Measurements from ENCODE around the gene BACE1-AS. TPM values are rescaled to one million over a fixed set of nuclear protein-coding genes. Genes with fewer than 3 reads are reported as not detected.
A peak's percentile ranks its signal among the peaks of the same experiment; 100 is the strongest.

The BACE1-AS gene
- total RNA-seq, 3 donors from 2014 or later: 5.9 to 8.9 (median 6.6) TPM

DNA sequence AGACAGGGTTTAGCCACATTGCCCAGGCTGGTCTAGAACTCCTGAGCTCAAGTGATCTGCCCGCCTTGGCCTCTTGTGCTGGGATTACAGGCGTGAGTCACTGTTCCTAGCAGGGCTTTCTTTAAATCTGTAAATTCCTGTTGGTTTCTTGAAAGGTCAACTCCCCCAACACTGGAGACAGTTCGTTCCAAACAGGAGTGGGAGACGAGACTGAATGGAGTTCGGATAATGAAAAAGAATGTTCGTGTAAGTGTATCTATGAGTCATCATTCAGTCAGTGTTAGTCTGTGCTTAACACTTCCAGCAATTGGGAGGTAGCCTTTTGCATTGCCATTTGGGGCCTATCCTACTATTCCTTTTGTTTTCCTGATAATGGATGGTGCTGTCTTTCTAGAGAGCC is 10.0 kb upstream of the BACE1-AS start:
- Histone ChIP-seq H3K4me3 (no peak overlapping the region), H3K9me3 (no peaks in the 10 kb centered on the region), H3K27ac (peak overlapping the region in 1 of 2 donors; percentile 3), H3K36me3 (no peaks in the 10 kb centered on the region), H3K27me3 (no peaks in the 10 kb centered on the region), H3K4me1 (no peaks in the 10 kb centered on the region)
- DNase-seq (ENCODE audit: low spot score in 2 of 2): no peak
- intact Hi-C loops (cut with DNase I; ENCODE audit: low total_unique reads): no loop called here
- TF ChIP-seq POLR2AphosphoS5 (IDR thresholded peaks at IDR 0.05) (no peak), POLR2A (IDR thresholded peaks at IDR 0.05) (no peak)
- TF ChIP-seq, protein P1, sequence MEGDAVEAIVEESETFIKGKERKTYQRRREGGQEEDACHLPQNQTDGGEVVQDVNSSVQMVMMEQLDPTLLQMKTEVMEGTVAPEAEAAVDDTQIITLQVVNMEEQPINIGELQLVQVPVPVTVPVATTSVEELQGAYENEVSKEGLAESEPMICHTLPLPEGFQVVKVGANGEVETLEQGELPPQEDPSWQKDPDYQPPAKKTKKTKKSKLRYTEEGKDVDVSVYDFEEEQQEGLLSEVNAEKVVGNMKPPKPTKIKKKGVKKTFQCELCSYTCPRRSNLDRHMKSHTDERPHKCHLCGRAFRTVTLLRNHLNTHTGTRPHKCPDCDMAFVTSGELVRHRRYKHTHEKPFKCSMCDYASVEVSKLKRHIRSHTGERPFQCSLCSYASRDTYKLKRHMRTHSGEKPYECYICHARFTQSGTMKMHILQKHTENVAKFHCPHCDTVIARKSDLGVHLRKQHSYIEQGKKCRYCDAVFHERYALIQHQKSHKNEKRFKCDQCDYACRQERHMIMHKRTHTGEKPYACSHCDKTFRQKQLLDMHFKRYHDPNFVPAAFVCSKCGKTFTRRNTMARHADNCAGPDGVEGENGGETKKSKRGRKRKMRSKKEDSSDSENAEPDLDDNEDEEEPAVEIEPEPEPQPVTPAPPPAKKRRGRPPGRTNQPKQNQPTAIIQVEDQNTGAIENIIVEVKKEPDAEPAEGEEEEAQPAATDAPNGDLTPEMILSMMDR (IDR thresholded peaks at IDR 0.05): no peak

DNA sequence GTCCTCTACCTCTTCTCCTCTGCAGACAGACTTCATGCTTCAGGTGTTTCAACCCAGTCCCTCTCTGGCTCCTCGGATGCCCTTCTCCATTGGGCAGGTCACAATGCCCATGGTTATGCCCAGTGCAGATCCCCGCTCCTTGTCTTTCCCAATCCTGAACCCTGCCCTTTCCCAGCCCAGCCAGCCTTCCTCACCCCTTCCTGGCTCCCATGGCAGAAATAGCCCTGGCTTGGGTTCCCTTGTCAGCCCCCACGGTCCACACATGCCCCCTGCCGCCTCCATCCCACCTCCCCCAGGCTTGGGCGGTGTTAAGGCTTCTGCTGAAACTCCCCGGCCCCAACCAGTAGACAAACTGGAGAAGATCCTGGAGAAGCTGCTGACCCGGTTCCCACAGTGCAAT is 9.3 kb upstream of the BACE1-AS start:
- TF ChIP-seq POLR2A (IDR thresholded peaks at IDR 0.05) (no peak), POLR2AphosphoS5 (IDR thresholded peaks at IDR 0.05) (no peak)
- TF ChIP-seq, protein P1 (IDR thresholded peaks at IDR 0.05): no peak
- intact Hi-C loops (cut with DNase I; ENCODE audit: low total_unique reads): no loop called here
- Histone ChIP-seq H3K4me1 (no peaks in the 10 kb centered on the region), H3K27me3 (no peaks in the 10 kb centered on the region), H3K4me3 (no peak overlapping the region), H3K9me3 (no peaks in the 10 kb centered on the region), H3K36me3 (no peaks in the 10 kb centered on the region), H3K27ac (no peak overlapping the region)
- no peak for DNase-seq (ENCODE audit: low spot score in 2 of 2)

DNA sequence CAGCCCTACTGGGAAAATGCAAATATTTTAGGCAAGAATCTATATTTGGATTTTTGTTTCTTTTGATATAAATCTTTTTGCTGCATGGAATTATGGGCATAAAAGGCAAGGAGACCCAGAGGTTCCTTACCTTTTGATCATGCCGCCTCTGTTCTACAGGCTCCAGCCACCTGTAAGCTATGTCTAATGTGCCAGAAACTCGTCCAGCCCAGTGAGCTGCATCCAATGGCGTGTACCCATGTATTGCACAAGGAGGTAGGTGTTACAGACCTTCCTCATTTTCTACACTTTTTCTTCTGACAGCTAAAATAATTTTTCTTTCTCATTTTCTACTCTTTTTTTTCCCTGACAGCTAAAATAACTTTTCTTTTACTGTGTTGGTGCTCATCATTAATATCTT is 8.2 kb upstream of the BACE1-AS start:
- peaks cover 4% of the 10 kb centered on the region for H3K36me3 ChIP-seq
- H3K27me3 ChIP-seq: no peaks in the 10 kb centered on the region
- intact Hi-C loops (cut with DNase I; ENCODE audit: low total_unique reads): no loop called here
- H3K27ac ChIP-seq: no peak overlapping the region
- H3K9me3 ChIP-seq: no peaks in the 10 kb centered on the region
- H3K4me3 ChIP-seq: no peak overlapping the region
- H3K4me1 ChIP-seq: no peaks in the 10 kb centered on the region
- TF ChIP-seq, protein P1 (IDR thresholded peaks at IDR 0.05): no peak
- TF ChIP-seq POLR2AphosphoS5 (IDR thresholded peaks at IDR 0.05) (no peak), POLR2A (IDR thresholded peaks at IDR 0.05) (no peak)
- DNase-seq (ENCODE audit: low spot score in 2 of 2): no peak

DNA sequence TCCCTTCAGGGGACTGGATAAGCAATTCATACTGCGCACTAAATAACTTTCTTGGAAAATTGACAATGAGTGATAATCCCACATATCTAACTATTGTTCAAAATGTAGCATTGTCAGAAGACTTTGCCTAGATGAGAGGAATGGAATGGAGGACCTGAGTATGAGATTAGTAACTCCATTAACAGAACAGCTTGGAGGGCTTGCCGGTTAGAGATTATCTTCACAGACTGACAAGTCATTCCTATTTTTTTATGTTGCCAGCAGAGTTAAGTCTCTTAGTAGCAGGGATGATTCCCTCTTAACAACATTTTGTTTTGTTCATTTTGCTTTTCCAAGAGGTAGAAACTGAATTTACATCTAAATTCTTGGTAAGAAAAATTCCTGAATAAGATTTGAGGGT is 7.1 kb upstream of the BACE1-AS start:
- no peak for DNase-seq (ENCODE audit: low spot score in 2 of 2)
- Histone ChIP-seq H3K27me3 (no peaks in the 10 kb centered on the region), H3K27ac (no peak overlapping the region), H3K9me3 (no peaks in the 10 kb centered on the region), H3K4me3 (no peak overlapping the region), H3K4me1 (no peaks in the 10 kb centered on the region), H3K36me3 (peaks cover 4% of the 10 kb centered on the region)
- intact Hi-C loops (cut with DNase I; ENCODE audit: low total_unique reads): no loop called here
- TF ChIP-seq, protein P1 (IDR thresholded peaks at IDR 0.05): no peak
- TF ChIP-seq POLR2A (IDR thresholded peaks at IDR 0.05): no peak
- TF ChIP-seq POLR2AphosphoS5 (IDR thresholded peaks at IDR 0.05): no peak

DNA sequence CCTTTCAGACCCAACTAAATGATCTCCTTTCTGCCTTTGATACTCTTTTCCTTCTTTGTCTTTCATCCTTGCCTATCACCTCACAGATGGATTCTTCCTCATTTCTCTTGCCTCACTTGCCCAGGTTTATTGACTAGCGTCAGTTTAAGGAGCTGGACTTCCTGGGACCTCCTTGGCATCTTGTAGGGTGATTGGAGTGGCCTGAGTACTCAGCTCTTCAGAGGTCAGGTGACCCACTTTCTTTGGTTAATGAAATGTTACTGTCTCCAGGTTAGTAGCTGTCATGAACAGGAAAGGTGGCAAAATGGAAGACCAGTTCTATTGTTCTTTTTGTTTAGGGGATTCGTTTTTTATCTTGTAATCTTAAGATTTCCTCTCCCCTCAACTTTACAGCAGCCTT is 4.6 kb upstream of the BACE1-AS start:
- no peaks in the 10 kb centered on the region for H3K27me3 ChIP-seq
- H3K4me3 ChIP-seq: no peak overlapping the region
- TF ChIP-seq POLR2AphosphoS5 (IDR thresholded peaks at IDR 0.05) (no peak), POLR2A (IDR thresholded peaks at IDR 0.05) (no peak)
- TF ChIP-seq, protein P1 (IDR thresholded peaks at IDR 0.05): no peak
- no peak overlapping the region for H3K27ac ChIP-seq
- H3K36me3 ChIP-seq: peaks cover 11% of the 10 kb centered on the region
- H3K9me3 ChIP-seq: no peaks in the 10 kb centered on the region
- intact Hi-C loops (cut with DNase I; ENCODE audit: low total_unique reads): no loop called here
- no peaks in the 10 kb centered on the region for H3K4me1 ChIP-seq
- no peak for DNase-seq (ENCODE audit: low spot score in 2 of 2)
